Ectodermal cell (in vitro differentiated cells): Measurements from ENCODE around the gene RTL1.

Source experiments
- H3K27ac ChIP-seq: 2 replicates; pipeline ENCODE4 v1.7.0; 2013; ENCODE audit warnings: mild to moderate bottlenecking, low read depth, low read length; ENCODE audit not compliant: insufficient read depth, poor library complexity, severe bottlenecking
- H3K27me3 ChIP-seq: 2 replicates; pipeline ENCODE4 v1.7.0; 2013; ENCODE audit warnings: mild to moderate bottlenecking, low read length; ENCODE audit not compliant: insufficient read depth, control insufficient read depth, poor library complexity, severe bottlenecking
- H3K36me3 ChIP-seq: one replicate; pipeline ENCODE4 v1.7.0; 2013; ENCODE audit warnings: low read length; ENCODE audit not compliant: control insufficient read depth, insufficient read depth
- H3K4me1 ChIP-seq: one replicate; pipeline ENCODE4 v1.7.0; 2013; ENCODE audit warnings: low read length; ENCODE audit not compliant: control insufficient read depth, insufficient read depth
- H3K4me3 ChIP-seq: 2 replicates; pipeline ENCODE4 v1.7.0; 2013; ENCODE audit warnings: low read depth, low read length, control low read depth; ENCODE audit not compliant: insufficient read depth
- H3K9me3 ChIP-seq: 2 replicates; pipeline ENCODE4 v1.7.0; 2013; ENCODE audit warnings: mild to moderate bottlenecking, low read length, moderate library complexity; ENCODE audit not compliant: control insufficient read depth
- WGBS, 2 experiments: methylation state at CpG; one replicate each; pipeline ENCODE4 v1.1.7; 2013; ENCODE audit warnings: missing lambda C conversion rate in 2 of 2; 5-methylcytosine and 5-hydroxymethylcytosine counted together

The RTL1 gene

GRCh38 chr14:100874411-100875091 is 29.0 kb downstream of the RTL1 start:
- Histone ChIP-seq H3K9me3 (no peaks in the 10 kb centered on the region), H3K4me1 (no peaks in the 10 kb centered on the region), H3K36me3 (no peaks in the 10 kb centered on the region), H3K27ac (no peak overlapping the region), H3K27me3 (no peaks in the 10 kb centered on the region), H3K4me3 (no peak overlapping the region)
- WGBS, 2 experiments, result 88 to 89% methylated on average over 21 of the region's 21 CpGs

DNA sequence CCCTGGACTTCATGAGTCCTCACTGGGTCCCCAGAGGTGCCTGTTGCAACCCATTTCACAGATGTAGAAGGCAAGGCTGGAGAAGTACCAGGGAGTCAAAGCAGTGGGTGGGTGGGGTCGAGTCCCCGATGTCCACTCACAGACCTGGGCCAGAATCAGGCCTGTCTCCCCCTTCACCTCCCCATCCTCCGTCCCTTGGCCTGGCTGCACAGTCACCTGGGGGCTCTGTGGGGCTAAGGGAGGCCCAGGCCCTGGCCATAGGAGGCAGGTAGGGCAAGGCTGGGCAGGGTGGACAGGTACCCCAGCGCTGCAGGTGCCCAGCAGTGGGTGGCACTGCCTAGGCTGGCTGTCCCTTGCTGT is 29.5 kb downstream of the RTL1 start:
- Histone ChIP-seq H3K36me3 (no peaks in the 10 kb centered on the region), H3K27ac (no peak overlapping the region), H3K4me1 (no peaks in the 10 kb centered on the region), H3K9me3 (no peaks in the 10 kb centered on the region), H3K4me3 (no peak overlapping the region), H3K27me3 (no peaks in the 10 kb centered on the region)
- WGBS, 2 experiments, result 91 to 96% methylated on average over 4 of the region's 4 CpGs

DNA sequence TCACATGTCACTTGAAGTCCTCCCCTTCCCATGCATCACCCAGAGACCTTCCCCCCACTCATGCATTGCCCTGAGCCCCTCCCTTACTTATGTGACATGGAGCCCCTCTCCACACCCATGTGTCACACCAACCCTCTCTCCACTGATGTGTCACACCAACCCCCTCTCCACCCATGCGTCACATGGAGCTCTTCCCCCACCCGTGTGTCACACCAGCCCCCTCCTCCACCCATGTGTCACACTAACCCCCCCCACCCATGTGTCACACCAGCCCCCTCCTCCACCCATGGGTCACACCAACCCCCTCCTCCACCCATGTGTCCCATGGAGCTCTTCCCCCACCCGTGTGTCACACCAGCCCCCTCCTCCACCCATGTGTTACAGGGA is 30.4 kb downstream of the RTL1 start:
- H3K36me3 ChIP-seq, result no peaks in the 10 kb centered on the region
- H3K27ac ChIP-seq, result no peak overlapping the region
- 53 to 54% methylated on average over 3 of the region's 3 CpGs for WGBS, 2 experiments
- no peak overlapping the region for H3K4me3 ChIP-seq
- no peaks in the 10 kb centered on the region for H3K4me1 ChIP-seq
- no peaks in the 10 kb centered on the region for H3K27me3 ChIP-seq
- H3K9me3 ChIP-seq, result no peaks in the 10 kb centered on the region

- 92 to 93% methylated on average over 15 of the region's 15 CpGs for WGBS, 2 experiments
These were observed 31.0 kb downstream of the RTL1 start for GRCh38 chr14:100872259-100873095.

DNA sequence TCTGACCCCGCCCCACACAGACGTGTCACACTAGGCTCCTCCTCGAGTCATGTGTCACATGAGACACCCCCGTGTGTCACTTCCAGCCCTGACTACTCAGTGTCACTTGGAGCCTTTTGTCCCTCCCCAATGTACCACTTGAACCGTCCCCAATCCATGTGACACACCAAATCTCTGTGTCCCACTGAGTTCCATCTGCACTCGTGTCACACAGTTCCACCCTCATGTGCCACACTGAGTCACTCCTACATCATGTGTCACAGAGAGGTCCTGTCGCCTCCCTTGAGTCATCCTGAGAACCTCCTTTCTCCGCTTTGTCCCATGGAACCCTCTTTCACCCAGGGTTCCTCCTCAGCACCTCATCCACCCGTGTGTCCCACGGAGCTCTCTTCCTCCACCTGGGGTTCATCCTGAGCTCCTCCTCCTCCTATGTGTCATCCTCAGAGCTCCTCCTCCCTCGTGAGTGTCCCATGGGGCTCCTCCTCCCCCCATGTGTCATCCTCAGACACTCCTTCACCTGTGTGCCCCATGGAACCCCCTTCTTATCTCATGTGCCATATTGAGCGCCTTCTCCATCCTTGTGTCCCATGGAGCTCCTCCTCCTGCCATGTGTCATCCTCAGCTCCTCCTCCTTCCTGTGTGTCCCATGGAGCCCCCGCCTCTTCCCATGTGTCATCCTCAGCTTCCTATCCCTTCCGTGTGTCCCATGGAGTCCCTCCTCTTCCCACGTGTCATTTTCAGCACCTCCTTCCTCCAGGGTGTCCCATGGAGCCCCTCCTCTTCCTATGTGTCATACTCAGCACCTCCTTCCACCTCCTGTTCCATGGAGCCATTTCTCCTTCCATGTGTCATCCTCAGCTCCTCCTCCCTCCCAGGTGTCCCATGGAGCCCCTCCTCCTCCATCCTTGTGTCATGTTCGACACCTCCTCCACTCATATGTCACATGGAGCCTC is 32.0 kb downstream of the RTL1 start:
- Histone ChIP-seq H3K27ac (no peak overlapping the region), H3K4me3 (no peak overlapping the region), H3K4me1 (no peaks in the 10 kb centered on the region), H3K36me3 (no peaks in the 10 kb centered on the region), H3K27me3 (no peaks in the 10 kb centered on the region), H3K9me3 (no peaks in the 10 kb centered on the region)
- WGBS, 2 experiments, result 89 to 90% methylated on average over 16 of the region's 16 CpGs

More at GRCh38 chr14:100872259-100873095, 31.0 kb downstream of the RTL1 start:
- H3K4me3 ChIP-seq, result no peak overlapping the region
- H3K27ac ChIP-seq, result no peak overlapping the region
- H3K36me3 ChIP-seq, result no peaks in the 10 kb centered on the region
- H3K4me1 ChIP-seq, result no peaks in the 10 kb centered on the region
- H3K9me3 ChIP-seq, result no peaks in the 10 kb centered on the region
- no peaks in the 10 kb centered on the region for H3K27me3 ChIP-seq

DNA sequence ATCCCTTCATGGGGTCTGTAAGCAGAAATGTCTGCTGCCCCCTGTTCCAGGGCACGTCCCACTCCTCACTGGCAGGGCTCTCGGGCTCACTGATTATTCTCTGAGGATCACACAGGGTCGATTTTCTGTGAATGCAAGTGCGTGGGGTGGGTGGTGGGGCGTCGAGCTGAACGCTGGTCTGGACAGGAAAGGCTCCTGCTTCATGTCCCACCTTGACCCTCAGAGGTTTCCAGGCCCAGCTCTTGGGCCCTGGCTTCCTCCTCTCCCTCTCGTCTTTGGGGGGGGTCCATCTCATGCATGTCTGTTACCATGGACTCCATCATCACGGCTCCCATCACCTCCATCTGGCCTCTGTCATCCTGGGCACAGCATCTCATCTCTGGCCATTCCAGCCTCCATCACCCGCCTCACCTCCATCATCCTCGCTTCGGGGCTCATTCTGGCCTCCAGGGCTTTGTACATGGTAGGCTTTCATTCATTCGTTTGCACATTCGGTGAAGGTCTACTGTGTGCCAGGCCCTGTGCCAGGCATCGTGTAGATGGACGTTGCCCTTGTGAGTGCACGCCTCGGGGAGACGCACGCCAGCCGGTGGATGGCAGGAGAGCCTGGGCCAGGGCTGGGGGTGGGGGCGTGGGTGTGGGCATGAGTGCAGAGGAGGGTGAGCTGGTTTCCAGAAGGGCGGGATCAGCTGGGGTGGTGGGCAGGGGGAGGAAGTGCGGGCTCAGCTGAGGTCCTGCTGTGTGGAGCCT is 34.7 kb downstream of the RTL1 start:
- Histone ChIP-seq H3K27ac (no peak overlapping the region), H3K4me1 (peaks cover 7% of the 10 kb centered on the region), H3K36me3 (no peaks in the 10 kb centered on the region), H3K4me3 (no peak overlapping the region), H3K9me3 (no peaks in the 10 kb centered on the region), H3K27me3 (no peaks in the 10 kb centered on the region)
- 94 to 95% methylated on average over 21 of the region's 24 CpGs for WGBS, 2 experiments

GRCh38 chr14:100867631-100868315 is 35.7 kb downstream of the RTL1 start:
- Histone ChIP-seq H3K9me3 (no peaks in the 10 kb centered on the region), H3K4me3 (no peak overlapping the region), H3K27me3 (no peaks in the 10 kb centered on the region), H3K27ac (no peak overlapping the region), H3K36me3 (no peaks in the 10 kb centered on the region), H3K4me1 (peaks cover 7% of the 10 kb centered on the region)
- 95 to 97% methylated on average over 12 of the region's 13 CpGs for WGBS, 2 experiments

- 87% methylated on average over 18 of the region's 18 CpGs for WGBS, 2 experiments
- Histone ChIP-seq H3K27ac (no peak overlapping the region), H3K27me3 (no peaks in the 10 kb centered on the region), H3K4me1 (peaks cover 7% of the 10 kb centered on the region), H3K4me3 (no peak overlapping the region), H3K36me3 (no peaks in the 10 kb centered on the region), H3K9me3 (no peaks in the 10 kb centered on the region)
These were observed 36.6 kb downstream of the RTL1 start for GRCh38 chr14:100866666-100867630.
